A204.1 (cell line): ENCODE results near the gene NPC2.
A peak's percentile ranks its signal among the peaks of the same experiment; 100 is the strongest.

ENCODE experiments used
- FAIRE-seq: peaks from 2 replicates; lab custom pipeline; 2012; peaks lifted over from hg19 to GRCh38; lab: Jason Lieb, UNC

The NPC2 gene

DNA sequence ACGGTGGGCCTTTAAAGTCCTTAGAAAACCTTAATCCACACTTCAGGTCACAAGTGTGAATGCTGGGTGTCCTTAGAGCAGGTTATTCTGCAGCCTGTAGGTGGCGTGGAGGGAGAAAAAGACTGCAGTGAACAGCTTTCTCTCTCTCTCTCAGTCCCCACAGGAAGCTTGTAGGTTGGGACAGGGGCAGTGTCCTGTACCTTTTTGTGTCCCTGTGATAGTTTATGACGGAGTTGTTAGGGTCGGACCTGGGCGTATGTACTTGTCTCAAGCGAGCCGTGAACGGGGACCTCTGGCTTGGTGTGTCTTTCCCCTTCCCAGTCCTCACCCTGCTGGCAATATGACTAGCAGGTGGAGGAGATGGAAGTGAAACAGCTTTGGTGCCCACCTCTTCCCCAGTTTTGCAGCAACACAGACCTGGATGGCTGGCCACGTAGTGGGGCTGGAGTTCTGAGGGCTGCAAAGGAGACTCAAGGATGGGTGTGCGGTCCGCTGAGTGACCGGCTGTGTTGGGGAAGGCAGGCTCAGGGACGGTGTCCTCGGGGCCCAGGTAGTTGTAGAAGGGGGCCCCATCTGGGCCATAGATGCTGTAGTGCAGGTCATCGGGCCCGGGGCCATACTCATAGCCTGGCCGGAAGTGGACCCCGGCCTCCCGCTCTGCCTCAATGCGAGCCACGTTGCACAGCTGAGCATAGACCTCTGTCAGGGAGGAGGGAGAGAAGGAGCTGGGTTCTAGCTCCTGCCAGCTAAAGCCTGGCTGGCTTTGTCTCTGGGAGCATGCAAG lies 9.3 kb upstream of the NPC2 start:
- no peak for FAIRE-seq

DNA sequence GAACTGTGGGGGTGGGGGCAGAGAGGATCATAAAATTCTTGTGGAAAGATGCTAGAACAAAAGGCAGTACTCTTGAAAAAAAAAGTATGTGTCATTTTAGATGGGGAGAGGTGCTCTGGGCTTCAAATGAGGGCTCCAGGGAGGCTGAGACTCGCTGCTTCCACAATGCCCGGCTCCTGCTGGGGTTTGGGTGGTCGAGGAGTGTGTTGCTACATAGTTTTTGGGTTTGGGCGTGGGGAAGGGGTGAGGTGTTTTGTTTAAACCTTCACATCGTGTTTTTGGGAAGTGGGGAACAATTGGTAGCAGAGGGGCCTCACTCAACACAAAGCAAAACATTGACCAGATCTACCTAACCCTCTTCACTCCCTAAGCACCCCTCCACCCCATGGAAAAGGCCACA lies 8.6 kb upstream of the NPC2 start:
- no peak for FAIRE-seq

DNA sequence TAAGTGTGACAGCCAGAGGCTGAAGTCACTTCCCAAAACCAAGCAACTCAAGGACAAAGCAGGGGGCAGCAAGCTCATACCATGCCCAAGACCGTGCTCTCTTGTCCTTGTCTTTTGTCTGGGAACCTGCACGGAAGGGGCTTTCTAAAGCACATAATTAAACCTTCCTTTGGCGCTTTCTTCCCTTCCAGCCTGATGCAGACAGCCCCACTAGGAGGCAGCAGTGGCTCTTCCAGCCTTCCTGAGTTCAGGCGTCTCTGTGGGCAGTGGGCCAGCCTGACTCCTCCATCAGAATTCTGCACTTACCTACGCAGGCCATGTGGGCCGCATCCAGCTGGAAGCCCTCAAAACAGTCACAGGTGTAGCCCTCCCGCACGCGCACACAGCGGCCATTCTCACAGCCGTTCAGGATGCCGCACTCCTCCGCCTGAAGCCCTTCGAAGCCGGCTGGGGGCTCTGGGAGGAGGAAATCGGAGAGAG lies 8.1 kb upstream of the NPC2 start:
- no peak for FAIRE-seq

DNA sequence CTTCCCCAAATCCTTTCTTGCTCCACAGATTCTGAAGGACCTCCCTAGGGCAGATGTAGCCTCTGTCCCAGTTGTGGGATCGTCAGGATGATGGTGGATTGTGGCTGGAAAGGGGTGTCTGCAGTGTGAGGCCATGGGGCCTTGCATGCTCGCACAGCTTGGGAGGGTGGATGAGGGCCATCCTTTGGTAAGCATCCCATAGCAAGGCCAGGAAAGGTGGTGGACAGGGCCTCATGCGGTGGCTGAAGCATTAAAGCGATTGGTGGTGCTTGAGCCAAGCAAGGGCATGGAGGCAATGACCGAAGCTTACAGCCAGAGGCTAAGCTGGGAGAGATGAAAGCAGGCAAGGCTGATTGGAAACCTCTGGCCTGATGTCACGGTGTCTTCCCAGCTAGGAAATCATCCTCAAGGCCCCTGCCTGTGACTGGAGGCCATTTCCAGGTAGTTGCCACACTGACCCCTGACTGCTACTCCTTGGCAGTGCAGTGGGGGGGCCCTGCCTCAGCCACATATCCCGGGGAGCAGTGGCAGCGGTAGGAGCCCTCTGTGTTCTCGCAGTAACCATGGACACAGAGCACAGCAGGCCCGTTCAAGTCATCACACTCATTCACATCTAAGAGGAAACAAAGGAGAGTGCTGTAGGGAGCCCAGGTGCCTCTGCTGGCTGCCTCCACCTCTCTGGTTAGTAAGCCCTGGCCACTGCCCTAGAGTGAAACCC lies 7.5 kb upstream of the NPC2 start:
- no peak for FAIRE-seq

DNA sequence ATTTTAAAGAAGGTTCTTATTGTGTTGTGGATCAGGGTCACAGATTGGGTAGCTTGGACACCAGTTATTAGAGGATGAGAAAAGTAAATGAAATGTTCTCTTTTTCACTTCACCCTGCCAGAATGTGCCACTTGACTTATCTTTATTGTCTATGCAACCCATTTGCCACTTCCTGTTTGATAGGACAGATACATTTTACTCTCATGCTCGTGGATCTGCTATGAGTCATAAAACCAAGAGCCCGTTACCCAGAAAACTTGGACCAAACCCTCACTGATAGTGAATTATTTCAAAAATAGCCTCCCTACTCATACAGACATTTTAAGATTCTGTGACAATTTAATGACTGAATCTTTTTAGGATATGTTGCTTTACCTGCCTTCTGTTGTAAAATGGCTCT lies 2.3 kb upstream of the NPC2 start:
- FAIRE-seq, result no peak

DNA sequence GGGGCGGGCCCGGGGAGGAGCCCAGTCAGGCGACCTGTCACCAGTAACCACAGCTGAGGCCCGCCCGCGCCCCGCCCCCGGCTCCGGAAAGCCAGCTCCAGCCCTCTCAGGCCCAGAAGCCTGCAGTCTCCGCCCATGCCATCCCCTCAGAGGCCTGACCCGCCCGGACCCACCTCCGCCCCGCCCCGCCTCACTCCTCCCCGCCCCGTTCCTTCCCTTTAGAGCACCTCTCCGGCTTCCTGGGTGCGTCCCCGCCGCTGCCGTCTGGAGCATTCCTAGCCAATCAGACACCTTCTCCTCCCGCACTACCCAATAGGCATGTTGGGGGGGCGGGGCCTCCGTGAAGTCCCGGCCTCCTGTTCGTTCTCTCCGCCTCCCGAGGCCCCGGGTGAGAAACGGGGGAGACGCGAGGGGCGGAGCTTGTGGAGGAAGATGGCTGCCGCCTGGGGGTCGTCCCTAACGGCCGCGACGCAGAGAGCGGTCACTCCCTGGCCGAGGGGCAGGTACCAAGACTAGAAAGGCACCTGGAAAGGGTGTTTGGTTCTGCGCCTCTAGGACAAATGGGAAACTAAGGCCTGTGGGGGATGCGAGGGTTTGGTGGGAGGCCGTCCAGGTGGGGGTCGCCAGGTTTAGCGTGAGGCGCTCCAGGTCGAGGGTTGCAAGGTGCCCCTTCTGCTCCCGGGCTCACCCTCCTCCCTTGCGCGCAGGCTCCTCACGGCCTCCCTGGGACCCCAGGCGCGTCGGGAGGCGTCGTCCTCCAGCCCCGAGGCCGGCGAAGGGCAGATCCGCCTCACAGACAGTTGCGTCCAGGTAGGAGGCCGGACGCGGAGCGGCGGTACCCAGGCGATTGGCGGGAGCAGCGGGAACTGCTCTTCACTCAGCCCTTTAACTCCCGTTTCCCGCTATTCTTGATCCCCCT lies 497 bp upstream of the NPC2 start, which contains the start of gene ISCA2:
Gene ISCA2, plus strand, starts transcription at position 423 of the 919 bp plus-strand sequence. Its CDS starts 10 bp downstream, at position 433.
- peak; percentile 95 for FAIRE-seq

DNA sequence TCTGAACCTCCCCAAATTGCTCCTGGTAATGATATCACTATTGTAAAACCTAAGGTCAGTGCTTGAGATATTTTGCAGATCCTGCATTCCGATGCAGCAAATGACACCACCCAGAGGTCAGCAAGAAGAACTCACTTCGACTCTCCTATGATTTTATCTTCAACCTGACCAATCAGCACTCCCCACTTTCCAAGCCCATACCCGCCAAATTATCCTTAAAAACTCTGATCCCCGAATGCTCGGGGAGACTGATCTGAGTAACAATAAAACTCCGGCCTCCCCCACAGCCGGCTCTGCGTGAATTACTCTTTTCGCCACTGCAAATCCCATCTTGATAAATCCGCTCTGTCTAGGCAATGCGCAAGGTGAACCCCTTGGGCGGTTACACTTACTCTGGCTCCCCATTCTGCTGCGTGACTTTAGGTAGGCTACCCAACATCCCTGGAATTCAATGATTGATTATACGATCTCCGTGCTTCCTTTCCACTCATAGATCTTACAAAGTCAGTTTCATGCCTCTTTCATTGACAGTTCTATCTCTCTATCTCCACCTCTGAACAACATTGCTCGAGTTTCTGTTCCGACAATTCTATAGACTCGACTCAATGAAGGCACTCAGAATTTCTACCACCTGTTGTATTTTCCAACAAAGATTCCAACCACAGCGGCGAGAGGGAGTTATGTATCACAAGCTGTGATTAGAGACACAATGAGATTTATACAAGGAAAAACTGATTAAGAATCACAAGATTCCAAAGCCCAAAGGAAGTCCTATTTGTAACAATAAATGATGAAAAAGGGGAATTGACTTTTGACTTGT lies 939 bp downstream of the NPC2 start:
- FAIRE-seq, result peak; percentile 46

DNA sequence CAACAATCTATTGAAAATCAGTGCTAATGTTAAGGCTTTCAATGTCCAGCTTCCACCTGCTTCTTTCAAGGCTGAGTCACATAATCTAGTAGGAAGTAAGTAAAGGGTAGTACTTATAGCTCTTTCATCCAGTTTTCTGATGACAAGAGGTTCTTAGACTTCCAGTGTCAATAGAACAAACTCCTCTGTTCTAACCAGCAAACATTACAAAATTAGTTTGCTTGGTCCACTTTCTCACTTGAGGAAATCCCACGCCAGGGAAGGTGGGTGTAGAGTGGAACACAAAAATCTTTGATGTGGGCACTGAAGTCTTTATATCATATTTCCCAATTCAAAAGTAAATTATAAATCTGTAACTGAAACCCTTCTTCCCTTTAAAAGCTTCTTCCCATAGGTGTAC lies 2.6 kb downstream of the NPC2 start:
- no peak for FAIRE-seq

DNA sequence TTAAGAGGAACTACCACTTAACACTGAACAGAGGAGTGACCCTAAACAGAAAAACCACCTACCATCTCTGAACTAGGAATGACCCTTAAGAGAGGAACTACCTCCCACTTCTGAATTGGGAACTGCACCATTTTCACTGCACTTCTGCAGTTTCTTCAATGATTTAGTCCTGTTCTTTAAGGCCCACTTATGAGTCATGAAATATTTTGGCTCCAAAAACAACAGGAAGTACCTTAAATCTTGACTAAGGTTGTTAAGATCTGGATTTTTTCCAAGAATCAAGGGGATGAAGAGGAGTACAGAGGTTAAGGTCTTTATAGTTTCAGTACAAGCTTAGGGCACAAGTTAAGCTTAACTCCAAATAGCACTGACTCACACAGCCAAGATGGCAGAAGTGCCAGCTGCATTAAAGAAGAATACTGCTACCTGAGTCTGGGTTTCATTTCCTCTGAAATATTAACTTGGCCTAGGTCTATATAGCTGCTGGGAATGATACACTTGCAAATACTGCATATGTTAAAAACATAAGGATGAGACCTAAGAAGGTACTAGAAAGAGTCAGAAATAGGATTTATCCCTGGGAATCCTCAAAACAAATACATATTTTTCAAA lies 4.2 kb downstream of the NPC2 start:
- FAIRE-seq, result no peak

DNA sequence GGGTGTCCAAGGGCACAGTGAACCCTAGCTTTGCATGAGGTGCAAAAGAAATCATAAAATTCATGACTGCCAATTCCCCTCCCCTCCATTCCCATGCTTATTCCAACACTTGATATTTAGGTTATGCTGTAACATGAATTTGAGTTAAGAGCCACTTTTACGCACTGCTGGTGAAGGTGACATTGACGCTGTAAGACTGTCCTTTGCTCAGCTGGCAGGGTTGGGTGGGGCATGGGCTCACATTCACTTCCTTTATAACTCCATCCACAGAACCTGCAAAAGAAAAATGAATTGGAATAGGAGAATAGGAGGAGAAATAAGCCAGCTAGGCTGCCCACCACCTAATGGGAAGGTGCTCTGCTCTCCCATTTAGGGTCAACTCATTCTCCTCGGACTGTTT lies 6.9 kb downstream of the NPC2 start:
- no peak for FAIRE-seq

DNA sequence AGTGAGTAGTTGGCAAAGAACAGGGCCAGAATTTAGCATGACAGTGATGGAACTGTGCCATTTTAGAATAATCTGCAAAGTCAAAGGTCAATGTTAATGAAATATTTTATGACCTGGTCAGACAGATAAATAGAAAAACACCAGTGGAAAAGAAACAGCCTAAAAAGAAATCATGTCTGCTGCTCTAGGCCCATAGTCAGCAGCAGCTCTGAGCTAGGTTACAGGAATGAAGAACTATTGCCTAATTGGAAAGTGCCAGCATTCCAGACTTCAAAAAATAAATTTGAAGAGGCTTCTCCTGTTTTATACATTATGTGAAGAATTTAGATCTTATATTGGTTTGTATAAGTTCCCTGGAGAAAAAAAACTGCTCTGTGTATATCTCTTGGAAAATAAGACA lies 9.8 kb downstream of the NPC2 start:
- FAIRE-seq, result no peak

DNA sequence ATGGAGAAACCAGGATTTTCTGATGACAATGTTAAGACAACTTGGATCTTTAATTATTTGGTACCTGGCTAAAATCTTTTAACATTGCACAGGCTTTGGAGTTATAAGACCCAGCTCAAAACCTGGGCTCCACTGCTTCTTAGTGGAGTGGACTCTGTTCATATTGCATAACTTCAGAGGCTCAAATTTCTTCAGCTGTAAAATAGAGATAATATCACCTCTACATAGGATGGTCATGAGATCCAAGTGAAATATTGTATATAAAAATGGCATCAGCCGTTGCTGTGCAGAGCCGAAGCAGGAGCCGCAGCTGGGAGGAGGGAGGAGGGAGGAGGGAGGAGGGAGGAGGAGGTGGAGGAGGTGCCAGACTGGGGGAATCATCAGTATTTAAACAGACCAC lies 10.5 kb downstream of the NPC2 start:
- no peak for FAIRE-seq

DNA sequence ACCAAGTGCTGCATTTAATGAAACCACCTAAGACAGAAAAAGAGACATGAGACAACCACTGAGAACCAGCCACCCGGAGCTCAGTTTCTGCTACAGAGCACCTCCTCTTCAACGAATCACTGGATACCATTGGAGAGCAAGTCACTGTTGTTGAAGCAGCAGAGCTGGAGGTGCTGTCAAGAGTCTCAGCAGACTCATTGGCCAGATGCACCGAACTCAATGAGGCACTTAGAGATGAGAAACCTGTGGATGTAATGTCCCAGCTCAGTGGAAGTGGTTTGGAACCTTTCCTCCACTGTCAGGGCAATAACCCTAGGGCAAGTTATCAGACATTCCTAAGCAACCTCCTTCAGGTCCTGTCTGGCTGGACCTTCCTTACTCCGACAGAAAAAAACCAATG lies 13.1 kb downstream of the NPC2 start:
- no peak for FAIRE-seq

DNA sequence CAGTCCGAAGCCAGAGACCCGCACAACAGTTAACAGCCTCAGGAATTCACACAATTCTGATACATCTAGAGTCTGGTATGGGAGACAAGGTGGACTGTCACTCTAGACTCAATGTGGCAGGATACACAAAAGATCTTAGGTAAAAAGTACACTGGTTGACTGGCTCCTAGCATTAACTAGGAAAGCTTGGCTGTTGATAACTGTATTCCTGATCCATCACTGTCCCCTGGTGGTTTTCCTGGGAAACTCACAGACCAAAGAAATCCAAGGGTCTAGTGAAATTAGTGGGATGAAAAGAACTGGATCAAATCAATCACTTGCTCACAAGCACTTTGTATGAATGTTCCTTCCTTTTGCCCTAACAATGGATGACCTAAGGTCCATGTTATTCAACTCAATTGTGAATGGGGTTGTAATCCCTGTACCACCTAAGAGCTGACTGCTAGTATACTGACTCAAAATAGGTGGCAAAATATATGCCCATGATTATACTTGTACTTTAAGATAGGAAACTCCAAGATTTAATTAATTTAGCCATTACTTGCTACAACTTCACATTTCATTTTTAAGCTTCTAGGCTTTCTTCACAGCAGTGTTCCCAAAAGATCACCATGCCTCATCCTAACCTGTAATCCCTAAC lies 14.0 kb downstream of the NPC2 start:
- FAIRE-seq, result peak; percentile 29

DNA sequence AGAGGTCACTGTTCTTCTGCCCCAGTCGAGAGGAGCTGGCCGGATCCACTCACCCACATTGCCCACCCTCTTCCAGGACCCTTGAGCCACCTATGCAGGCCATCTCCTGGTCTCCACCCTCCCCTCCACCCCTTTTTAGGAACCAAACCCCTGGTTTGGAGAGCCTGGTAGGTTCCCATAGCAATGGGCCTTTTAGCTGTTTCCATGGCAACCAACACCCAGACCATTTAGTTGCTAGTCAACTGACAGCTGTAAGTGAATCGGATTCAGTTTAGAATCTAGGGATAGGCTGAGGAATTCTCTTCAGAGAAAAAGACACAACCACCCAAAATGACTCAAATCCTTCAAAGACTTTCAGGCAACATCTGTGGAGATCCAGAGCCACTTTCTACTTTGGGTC lies 16.5 kb downstream of the NPC2 start:
- no peak for FAIRE-seq

DNA sequence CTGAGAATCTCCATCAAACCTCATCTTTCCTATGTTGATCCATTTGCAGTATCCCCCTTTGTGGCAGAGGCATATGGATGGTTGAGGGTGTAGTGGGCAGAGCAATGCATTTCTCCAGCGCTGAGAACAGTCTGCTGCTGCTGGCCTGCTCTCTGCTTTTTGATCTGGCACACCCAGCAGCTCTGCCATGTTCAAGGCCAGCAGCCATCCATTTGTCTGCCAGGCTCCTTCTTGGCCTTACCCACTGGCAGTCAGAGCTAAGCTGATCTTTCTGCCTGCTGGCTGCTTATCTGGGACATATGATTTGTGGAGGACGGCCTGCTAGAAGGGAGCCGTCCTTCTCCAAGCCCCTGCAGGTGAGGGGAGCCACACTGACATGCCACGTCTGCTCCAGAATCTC lies 17.0 kb downstream of the NPC2 start:
- FAIRE-seq, result no peak

DNA sequence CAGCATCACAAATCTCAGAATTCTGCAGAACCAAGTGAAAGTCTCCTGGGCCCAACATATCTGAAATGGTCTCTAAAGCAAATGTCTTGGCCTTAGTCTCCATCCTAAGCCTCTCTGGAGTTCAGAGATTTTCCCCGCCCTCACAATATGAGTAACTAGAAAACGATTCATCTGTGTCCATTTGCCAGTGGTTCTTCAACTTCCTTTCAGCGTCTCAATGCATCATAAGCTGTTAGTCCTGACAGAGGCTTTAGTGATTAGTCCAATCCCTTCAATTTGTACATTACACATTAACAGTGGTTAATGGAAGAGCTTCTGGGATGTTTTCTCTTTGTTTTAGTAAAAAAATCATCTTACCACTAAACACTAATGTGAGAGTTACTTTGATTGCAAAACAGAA lies 17.4 kb downstream of the NPC2 start:
- no peak for FAIRE-seq

DNA sequence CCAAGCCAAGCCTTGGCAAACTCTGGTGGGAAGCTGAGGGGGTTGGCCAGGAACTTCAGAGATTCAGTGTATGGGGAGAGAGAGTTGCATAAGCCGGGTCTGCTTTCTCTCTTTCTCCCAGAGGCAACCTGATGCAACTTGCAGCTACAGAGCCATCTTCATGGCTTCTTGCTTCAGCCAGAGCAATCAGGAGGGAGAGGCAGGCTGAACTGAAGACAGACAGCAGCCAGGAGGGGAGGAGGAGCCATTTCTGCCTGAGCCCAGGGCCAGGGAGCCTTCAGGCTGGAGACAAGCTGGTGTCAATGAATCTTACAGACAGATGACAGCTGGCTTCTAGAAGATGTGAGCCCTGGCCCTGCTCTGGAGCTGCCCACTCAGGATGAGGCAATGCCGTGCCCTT lies 18.7 kb downstream of the NPC2 start:
- no peak for FAIRE-seq

DNA sequence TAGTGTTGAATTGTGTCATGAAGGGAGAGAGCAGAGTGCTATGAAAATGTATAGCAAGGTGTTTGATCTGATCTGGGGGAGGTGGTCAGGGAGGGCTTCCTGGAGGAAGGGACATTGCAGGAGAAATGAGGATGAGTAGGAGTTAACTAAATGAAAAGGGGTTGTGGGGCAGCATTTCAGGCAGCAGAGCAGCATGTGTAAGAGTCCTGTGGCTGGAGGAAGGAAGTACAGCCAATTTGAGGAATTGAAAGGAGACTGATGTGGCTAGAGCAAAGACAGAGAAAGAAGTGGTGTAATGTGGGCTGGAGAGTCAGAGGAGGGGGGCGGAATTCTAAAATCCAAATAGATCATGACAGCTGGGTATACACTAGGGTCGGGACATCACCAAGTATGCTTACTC lies 20.5 kb downstream of the NPC2 start:
- FAIRE-seq, result no peak

DNA sequence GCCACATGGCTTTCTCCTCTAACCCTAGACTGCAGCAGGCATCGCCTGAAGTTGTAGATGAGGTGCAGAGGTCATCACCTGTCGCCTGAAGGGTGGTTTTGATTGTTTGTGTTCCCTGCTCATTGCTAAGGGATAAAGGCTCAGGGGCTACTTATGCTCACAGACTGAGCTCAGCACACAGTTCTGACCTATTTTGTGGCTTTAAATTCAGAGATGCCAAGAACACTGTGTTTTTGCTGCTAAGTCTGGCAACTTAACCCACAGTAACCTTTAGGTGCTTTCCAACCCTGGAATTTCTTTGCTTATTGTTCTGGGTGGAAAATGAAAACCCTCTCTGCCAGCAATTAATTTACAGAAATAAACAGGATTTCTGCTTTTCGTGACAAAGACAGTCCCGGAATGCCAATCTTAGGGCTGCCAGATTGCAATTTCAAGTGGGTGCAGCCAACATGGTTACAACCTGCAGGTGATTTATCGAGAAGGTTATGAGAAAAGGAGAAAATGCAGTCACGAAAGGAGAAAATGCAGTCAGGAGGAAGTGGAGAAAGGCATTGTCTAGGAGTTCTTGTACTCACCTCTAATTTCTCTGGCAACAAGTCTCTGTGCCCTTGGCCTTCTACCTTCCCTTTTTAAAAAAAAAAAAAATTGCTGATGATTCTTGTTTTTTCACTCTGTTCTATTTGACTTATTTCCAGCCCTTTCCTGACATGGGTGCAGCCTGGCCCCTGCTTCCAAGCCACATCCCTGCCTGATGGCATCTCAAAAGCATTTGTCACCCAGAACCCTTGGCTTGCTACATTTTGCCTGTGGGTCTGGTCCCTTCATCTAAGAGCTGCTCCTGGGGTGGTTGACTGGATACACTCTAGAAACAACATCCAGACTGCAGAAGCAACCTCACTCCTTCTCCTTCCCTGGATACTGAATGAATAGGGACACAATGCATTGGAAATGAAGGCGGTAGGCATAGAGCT lies 23.3 kb downstream of the NPC2 start:
- FAIRE-seq, result no peak
